HEK293T (cell line): ENCODE data around the gene PNLIPRP3.
"Not testable (repeated sequence)": the region's sequence is repeated elsewhere in the genome, so short reads cannot be mapped to it uniquely, and the experiment has no call there.

Source experiments
- BHLHE40 ChIP-seq: fragments of 450-650 bp; IDR thresholded peaks from 2 replicates; pipeline ENCODE4 v1.6.1; 2016; ENCODE audit warnings: mild to moderate bottlenecking, moderate library complexity, borderline replicate concordance
- CTBP1 ChIP-seq: fragments of 450-650 bp; IDR thresholded peaks from 2 replicates; pipeline ENCODE4 v1.6.1; 2016; ENCODE audit warnings: borderline replicate concordance
- FOXA1 ChIP-seq: fragments of 450-650 bp; IDR thresholded peaks from 2 replicates; pipeline ENCODE4 v1.6.1; 2016; ENCODE audit warnings: mild to moderate bottlenecking
- FOXK2 ChIP-seq: fragments of 450-650 bp; IDR thresholded peaks from 2 replicates; pipeline ENCODE4 v1.6.1; 2016; ENCODE audit warnings: mild to moderate bottlenecking
- FOXM1 ChIP-seq: fragments of 450-650 bp; IDR thresholded peaks from 2 replicates; pipeline ENCODE4 v1.6.1; 2017; ENCODE audit warnings: mild to moderate bottlenecking, borderline replicate concordance
- SP1 ChIP-seq: fragments of 450-650 bp; IDR thresholded peaks from 2 replicates; pipeline ENCODE4 v1.6.1; 2017
- TARDBP ChIP-seq: fragments of 450-650 bp; IDR thresholded peaks from 2 replicates; pipeline ENCODE4 v1.6.1; 2016
- ZNF384 ChIP-seq: fragments of 450-650 bp; IDR thresholded peaks from 2 replicates; pipeline ENCODE4 v1.6.1; 2016

DNA sequence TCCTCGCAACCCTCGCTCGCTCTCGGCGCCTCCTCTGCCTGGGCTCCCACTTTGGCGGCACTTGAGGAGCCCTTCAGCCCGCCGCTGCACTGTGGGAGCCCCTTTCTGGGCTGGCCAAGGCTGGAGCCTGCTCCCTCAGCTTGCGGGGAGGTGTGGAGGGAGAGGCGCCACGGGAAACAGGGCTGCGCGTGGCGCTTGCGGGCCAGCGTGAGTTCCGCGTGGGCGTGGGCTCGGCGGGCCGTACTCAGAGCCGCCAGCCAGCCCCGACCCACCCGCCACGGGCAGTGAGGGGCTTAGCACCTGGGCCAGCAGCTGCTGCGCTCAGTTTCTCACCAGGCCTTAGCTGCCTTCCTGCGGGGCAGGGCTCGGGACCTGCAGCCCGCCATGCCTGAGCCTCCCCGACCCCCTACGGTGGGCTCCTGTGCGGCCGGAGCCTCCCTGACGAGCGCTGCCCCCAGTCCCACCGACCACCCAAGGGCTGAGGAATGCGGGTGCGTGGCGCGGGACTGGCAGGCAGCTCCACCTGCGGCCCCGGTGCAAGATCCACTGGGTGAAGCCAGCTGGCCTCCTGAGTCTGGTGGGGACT is 34.3 kb upstream of the PNLIPRP3 start:
- TF ChIP-seq FOXM1, CTBP1, FOXK2, ZNF384, BHLHE40, TARDBP, FOXA1, SP1: not testable (repeated sequence)
